Ovary (tissue), 9 donors: ENCODE data around the gene SDR42E2. TPM values are rescaled to one million over a fixed set of nuclear protein-coding genes. Genes with fewer than 3 reads are reported as not detected.

Experiments used
- DNase-seq, 5 donors: peaks; one replicate each; pipeline ENCODE4 v3.0.0-alpha.2; 2019 to 2020
- H3K27ac ChIP-seq, 2 donors: fragments of 200-600 bp; one replicate each; pipeline versions ENCODE4 v1.5.1 to v1.8.0; 2019 to 2022
- H3K27me3 ChIP-seq: fragments of 200-600 bp; one replicate; pipeline ENCODE4 v1.8.0; 2022
- H3K36me3 ChIP-seq: fragments of 200-600 bp; sonication (generic); one replicate; pipeline ENCODE4 v1.5.1; 2019
- H3K4me1 ChIP-seq: one replicate; pipeline ENCODE4 v1.8.1; 2013; ENCODE audit warnings: mild to moderate bottlenecking, moderate library complexity; ENCODE audit not compliant: insufficient read depth
- H3K4me3 ChIP-seq: fragments of 200-600 bp; sonication (generic); one replicate; pipeline ENCODE4 v1.5.1; 2017
- H3K9me3 ChIP-seq, 2 donors: fragments of 200-600 bp in 1 of 2; sonication (generic) in 1 of 2; one replicate each; pipeline versions ENCODE4 v1.5.1 to v1.8.1; 2013 to 2019; ENCODE audit warnings: mild to moderate bottlenecking in 1 of 2, moderate library complexity in 1 of 2
- EP300 ChIP-seq: sonication (generic); formaldehyde crosslinking; IDR thresholded peaks from one replicate; pipeline ENCODE4 v1.6.1; 2017; ENCODE audit warnings: antibody characterized with exemption
- POLR2A ChIP-seq: fragments of 450-650 bp; IDR thresholded peaks from one replicate; pipeline ENCODE4 v1.6.1; 2017; ENCODE audit warnings: antibody characterized with exemption, mild to moderate bottlenecking, moderate library complexity
- WGBS, 3 donors: extraction: QIAGEN DNeasy Blood & Tissue Kit in 1 of 3; methylation state at CpG; one replicate each; pipeline versions ENCODE4 v1.1.5 to v1.1.7; 2013 to 2017; 5-methylcytosine and 5-hydroxymethylcytosine counted together
- intact Hi-C, 4 donors: fragments of 100-400 bp; cut with DNase I; formaldehyde crosslinking; loops; one replicate each; pipeline versions ENCODE4 v1.11.0 to v1.15.1; 2022 to 2023
- polyA plus RNA-seq, 2 donors: library from polyadenylated mRNA; stranded (reverse); fragments of 200-250 nt in 1 of 2; fragments of 350-450 nt in 1 of 2; fragmentation: Illumina TruSeq in 1 of 2; extraction: RNeasy Lipid Tissue Mini Kit (QIAGEN cat#74804) in 1 of 2; gene quantifications; one replicate each; pipeline ENCODE4 v1.2.3, GENCODE V29; 2013 to 2014
- total RNA-seq, 7 donors: library from RNA; depleted of rRNA in 2 of 7; stranded (reverse); fragments of >200 nt in 2 of 7; fragmentation: NEBNext Ultra II Directional in 3 of 7; extraction: Animal tissue kit (Norgen Biotek cat#: 25700) in 3 of 7; gene quantifications; one replicate each; pipeline versions ENCODE4 v1.1.0 to v1.2.4, GENCODE V29; 2016 to 2023
- TF ChIP-seq, protein P1 (sequence below), 3 donors: fragments of 450-650 bp in 2 of 3; fragments of 200-600 bp in 1 of 3; IDR thresholded peaks; one replicate each; pipeline versions ENCODE4 v1.5.1 to v1.8.0; 2016 to 2022; ENCODE audit warnings: antibody characterized with exemption in 3 of 3, mild to moderate bottlenecking in 1 of 3
- donor health status: DM: no; HTN: no; CAD: no; lungs with moderate emphysema.
- donor health status: DM: no; HTN: no; CAD: no.
- donor health status: Bipolar disorder and iron deficiency.
- donor health status: DM: yes; HTN: yes; CAD: no.
- donor health status: DM: no; HTN: no; CAD: no.
- donor health status: DM: yes; HTN: yes; CAD: no.

Gene SDR42E2
- total and polyA plus RNA-seq, 9 donors: 0.05 to 1.1 (median 0.24) TPM; not detected in 3

DNA sequence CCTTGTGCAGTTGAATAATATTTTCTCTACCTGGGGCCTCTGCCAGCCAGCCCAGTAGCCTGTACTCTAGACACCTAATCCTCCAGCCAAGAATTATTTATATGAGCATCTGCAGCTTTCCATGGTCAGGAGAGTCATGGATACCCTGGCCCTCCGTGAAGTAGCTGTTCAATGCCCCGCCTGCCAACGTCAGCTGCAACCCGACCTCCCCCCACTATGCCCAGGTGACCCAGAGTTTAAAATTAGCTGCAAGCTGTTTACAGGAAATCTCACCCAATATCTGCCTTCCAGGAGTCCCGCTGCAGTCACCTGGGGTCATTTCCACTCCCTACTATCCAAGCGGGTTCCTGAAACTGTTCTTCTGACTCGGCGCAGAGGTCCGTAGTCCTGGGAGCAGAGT is 12.3 kb downstream of the SDR42E2 start:
- Histone ChIP-seq H3K36me3 (no peaks in the 10 kb centered on the region), H3K4me1 (no peaks in the 10 kb centered on the region), H3K9me3 (no peaks in the 10 kb centered on the region), H3K27ac (no peak overlapping the region), H3K27me3 (no peaks in the 10 kb centered on the region), H3K4me3 (no peak overlapping the region)
- DNase-seq: no peak
- TF ChIP-seq, protein P1, sequence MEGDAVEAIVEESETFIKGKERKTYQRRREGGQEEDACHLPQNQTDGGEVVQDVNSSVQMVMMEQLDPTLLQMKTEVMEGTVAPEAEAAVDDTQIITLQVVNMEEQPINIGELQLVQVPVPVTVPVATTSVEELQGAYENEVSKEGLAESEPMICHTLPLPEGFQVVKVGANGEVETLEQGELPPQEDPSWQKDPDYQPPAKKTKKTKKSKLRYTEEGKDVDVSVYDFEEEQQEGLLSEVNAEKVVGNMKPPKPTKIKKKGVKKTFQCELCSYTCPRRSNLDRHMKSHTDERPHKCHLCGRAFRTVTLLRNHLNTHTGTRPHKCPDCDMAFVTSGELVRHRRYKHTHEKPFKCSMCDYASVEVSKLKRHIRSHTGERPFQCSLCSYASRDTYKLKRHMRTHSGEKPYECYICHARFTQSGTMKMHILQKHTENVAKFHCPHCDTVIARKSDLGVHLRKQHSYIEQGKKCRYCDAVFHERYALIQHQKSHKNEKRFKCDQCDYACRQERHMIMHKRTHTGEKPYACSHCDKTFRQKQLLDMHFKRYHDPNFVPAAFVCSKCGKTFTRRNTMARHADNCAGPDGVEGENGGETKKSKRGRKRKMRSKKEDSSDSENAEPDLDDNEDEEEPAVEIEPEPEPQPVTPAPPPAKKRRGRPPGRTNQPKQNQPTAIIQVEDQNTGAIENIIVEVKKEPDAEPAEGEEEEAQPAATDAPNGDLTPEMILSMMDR (IDR thresholded peaks at IDR 0.05): no peak
- TF ChIP-seq POLR2A (no peak), EP300 (no peak)
- intact Hi-C loops: no loop called here
- WGBS, 3 donors: 61 to 72% (median 72%) methylated on average over 9 of the region's 9 CpGs

DNA sequence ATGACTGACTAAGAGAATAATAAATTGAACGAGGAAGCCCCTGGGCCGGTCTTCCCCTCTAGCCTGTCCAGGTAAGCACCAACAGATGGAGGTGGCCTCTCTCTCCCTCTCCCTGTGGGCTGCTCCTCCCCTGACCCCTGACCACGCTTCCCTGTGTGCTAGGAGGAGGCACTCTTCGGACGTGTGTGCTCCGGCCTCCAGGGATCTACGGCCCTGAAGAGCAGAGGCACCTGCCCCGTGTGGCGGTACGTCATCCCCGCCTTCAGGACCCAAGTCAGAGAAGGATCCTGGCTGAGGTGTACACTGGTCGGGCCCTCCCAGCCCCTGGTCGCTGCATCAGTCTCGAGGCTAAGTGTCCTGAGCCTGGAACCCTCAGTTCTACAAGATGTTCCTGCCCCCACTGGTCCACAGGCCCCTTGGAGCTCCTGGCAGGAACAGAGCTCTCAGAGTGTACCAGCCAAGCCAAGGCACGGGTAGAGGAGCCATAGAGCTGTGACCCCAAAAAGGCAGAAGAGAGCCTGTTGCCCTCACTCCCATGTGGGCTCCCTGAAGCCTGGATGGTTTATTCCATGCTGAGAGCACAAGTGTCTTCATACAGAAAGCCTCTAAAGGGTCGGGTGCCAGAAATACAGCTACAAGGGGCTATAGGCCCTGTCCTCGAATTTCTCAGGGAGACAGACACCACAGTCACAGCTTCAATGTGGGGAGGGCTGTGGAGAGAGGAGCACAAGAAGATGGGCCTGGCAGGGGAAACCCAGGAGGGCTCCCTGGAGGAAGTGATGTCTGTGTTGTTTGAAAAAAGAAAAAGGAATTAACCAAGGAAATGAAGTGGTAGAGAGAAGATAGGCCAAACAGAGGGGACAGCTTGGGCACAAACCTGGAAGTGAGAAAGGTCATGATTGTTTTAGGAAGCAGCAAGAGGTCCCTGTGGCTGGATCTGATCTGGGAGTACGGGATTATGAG is 15.9 kb downstream of the SDR42E2 start:
- no peak overlapping the region for H3K4me3 ChIP-seq
- TF ChIP-seq EP300 (no peak), POLR2A (no peak)
- TF ChIP-seq, protein P1 (IDR thresholded peaks at IDR 0.05): no peak
- H3K9me3 ChIP-seq: no peaks in the 10 kb centered on the region
- no peaks in the 10 kb centered on the region for H3K27me3 ChIP-seq
- 73 to 75% (median 75%) methylated on average over 18 of the region's 18 CpGs for WGBS, 3 donors
- no peak overlapping the region for H3K27ac ChIP-seq
- no peaks in the 10 kb centered on the region for H3K36me3 ChIP-seq
- intact Hi-C loops: no loop called here
- DNase-seq: no peak
- H3K4me1 ChIP-seq: no peaks in the 10 kb centered on the region

DNA sequence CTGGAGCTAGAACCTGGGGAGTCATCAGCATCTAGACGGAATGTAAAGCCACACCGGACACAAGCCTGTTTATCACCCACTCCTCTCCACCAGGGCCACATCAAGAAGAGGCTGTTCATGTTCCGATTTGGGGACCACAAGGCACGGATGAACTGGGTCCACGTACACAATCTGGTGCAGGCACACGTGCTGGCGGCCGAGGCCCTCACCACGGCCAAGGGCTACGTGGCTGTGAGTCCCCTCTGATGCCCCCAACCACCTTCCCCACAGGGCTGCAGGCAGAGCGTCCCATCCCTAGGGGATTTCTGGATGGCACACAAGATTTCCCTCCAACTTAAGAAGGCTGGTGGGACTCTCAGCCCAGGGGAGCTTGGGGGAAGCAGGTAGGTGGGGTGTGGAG is 19.1 kb downstream of the SDR42E2 start:
- Histone ChIP-seq H3K27ac (no peak overlapping the region), H3K36me3 (no peaks in the 10 kb centered on the region), H3K4me1 (no peaks in the 10 kb centered on the region), H3K9me3 (no peaks in the 10 kb centered on the region), H3K27me3 (no peaks in the 10 kb centered on the region), H3K4me3 (no peak overlapping the region)
- 78 to 85% (median 78%) methylated on average over 11 of the region's 11 CpGs for whole genome bisulfite sequencing, 3 donors
- DNase-seq: no peak
- intact Hi-C loops: loop anchor here in 1 of 4 donors (10.0 kb wide), 1 partner anchor 107 kb away; no protein-coding TSS in a partner anchor
- TF ChIP-seq, protein P1 (IDR thresholded peaks at IDR 0.05): no peak
- TF ChIP-seq POLR2A (no peak), EP300 (no peak)

DNA sequence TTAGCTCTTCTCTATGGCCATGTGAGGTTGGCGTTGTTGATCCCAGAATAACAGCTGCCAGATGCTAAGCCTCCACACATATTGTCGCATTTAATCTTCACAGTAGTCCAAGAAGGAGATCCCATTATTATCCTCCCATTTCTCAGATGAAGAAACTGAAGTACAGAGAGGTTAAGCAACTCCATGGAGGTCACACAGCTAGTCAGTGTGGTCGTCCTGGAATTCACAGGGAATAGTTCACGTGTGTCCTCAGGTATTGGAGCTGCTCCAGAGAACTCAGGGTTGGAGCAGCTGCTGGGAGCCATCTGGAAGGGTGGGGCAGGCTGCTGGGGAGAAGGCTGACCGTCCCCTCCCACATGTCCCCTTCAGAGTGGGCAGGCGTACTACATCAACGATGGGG is 19.5 kb downstream of the SDR42E2 start:
- no peak overlapping the region for H3K4me3 ChIP-seq
- no peaks in the 10 kb centered on the region for H3K9me3 ChIP-seq
- no peaks in the 10 kb centered on the region for H3K4me1 ChIP-seq
- no peak overlapping the region for H3K27ac ChIP-seq
- no peaks in the 10 kb centered on the region for H3K27me3 ChIP-seq
- no peak for DNase-seq
- no peaks in the 10 kb centered on the region for H3K36me3 ChIP-seq
- TF ChIP-seq POLR2A (no peak), EP300 (no peak)
- TF ChIP-seq, protein P1 (IDR thresholded peaks at IDR 0.05): no peak
- 72 to 83% (median 72%) methylated on average over 7 of the region's 7 CpGs for WGBS, 3 donors
- intact Hi-C loops: loop anchor here in 1 of 4 donors (10.0 kb wide), 1 partner anchor 107 kb away; no protein-coding TSS in a partner anchor
